Osteoblast (primary cell): ENCODE measurements around the gene MLEC. TPM values are rescaled to one million over a fixed set of nuclear protein-coding genes. Genes with fewer than 3 reads are reported as not detected.

Source experiments
- DNase-seq: peaks from one replicate; pipeline ENCODE4 v3.0.0; 2011; ENCODE audit warnings: low spot score, mixed read lengths; ENCODE audit not compliant: insufficient read length; ENCODE audit errors: missing footprints
- H2AFZ ChIP-seq: 2 replicates; pipeline ENCODE4 v1.6.0; 2011; ENCODE audit warnings: mild to moderate bottlenecking, low read length
- H3K27ac ChIP-seq: 2 replicates; pipeline ENCODE4 v1.5.1; 2011; ENCODE audit warnings: mild to moderate bottlenecking, low read depth, low read length, moderate library complexity
- H3K27me3 ChIP-seq: 2 replicates; pipeline ENCODE4 v1.6.0; 2012; ENCODE audit warnings: mild to moderate bottlenecking, control low read depth, inconsistent platforms, low read length, moderate library complexity; ENCODE audit not compliant: insufficient read depth
- H3K36me3 ChIP-seq: 2 replicates; pipeline ENCODE4 v1.5.1; 2011; ENCODE audit warnings: mild to moderate bottlenecking, low read length, control low read depth, moderate library complexity; ENCODE audit not compliant: insufficient read depth
- H3K4me1 ChIP-seq: 2 replicates; pipeline ENCODE4 v1.5.1; 2011; ENCODE audit warnings: mild to moderate bottlenecking, low read length, control low read depth, moderate library complexity; ENCODE audit not compliant: insufficient read depth
- H3K4me2 ChIP-seq: 2 replicates; pipeline ENCODE4 v1.6.0; 2011; ENCODE audit warnings: mild to moderate bottlenecking, low read length; ENCODE audit not compliant: insufficient read depth
- H3K4me3 ChIP-seq: fragments of 200-600 bp; sonication (generic); 3 replicates; pipeline ENCODE4 v1.5.1; 2012; ENCODE audit warnings: mild to moderate bottlenecking, low read length, inconsistent platforms; ENCODE audit not compliant: insufficient read depth
- H3K79me2 ChIP-seq: 2 replicates; pipeline ENCODE4 v1.6.0; 2012; ENCODE audit warnings: mild to moderate bottlenecking, low read length, control low read depth, inconsistent platforms; ENCODE audit not compliant: insufficient read depth
- H3K9me3 ChIP-seq: 2 replicates; pipeline ENCODE4 v1.5.1; 2011; ENCODE audit warnings: low read depth, low read length, control low read depth
- H4K20me1 ChIP-seq: 2 replicates; pipeline ENCODE4 v1.6.0; 2012; ENCODE audit warnings: mild to moderate bottlenecking, low read length, control low read depth; ENCODE audit not compliant: insufficient read depth
- CTCF ChIP-seq: IDR thresholded peaks from 2 replicates; pipeline ENCODE4 v1.5.1; 2011; ENCODE audit warnings: mild to moderate bottlenecking, low read depth, low read length, moderate library complexity; ENCODE audit errors: extremely low read depth
- total RNA-seq: library from RNA; depleted of rRNA; stranded (reverse); fragments of >200 nt; gene quantifications from 2 replicates; pipeline ENCODE4 v1.2.3, GENCODE V29; 2012

MLEC gene
- total RNA-seq, 1 donor = 89.8 TPM

- H3K36me3 ChIP-seq = peaks cover 49% of the 10 kb centered on the region
- no peak overlapping the region for H3K4me3 ChIP-seq
- no peaks in the 10 kb centered on the region for H3K9me3 ChIP-seq
- peaks cover 74% of the 10 kb centered on the region for H3K79me2 ChIP-seq
- peaks cover 10% of the 10 kb centered on the region for H3K4me1 ChIP-seq
- peaks cover 56% of the 10 kb centered on the region for H4K20me1 ChIP-seq
- no peaks in the 10 kb centered on the region for H3K27me3 ChIP-seq
- no peak overlapping the region for H2AFZ ChIP-seq
- no peak overlapping the region for H3K4me2 ChIP-seq
- TF ChIP-seq CTCF = no peak
- no peak for DNase-seq
- no peak overlapping the region for H3K27ac ChIP-seq
Observed at GRCh38 chr12:120693848-120694247, 6.9 kb downstream of the MLEC start.

GRCh38 chr12:120696626-120697025 is 9.7 kb downstream of the MLEC start:
- H3K36me3 ChIP-seq = peaks cover 71% of the 10 kb centered on the region
- no peak for TF ChIP-seq CTCF

GRCh38 chr12:120697344-120697743 is 10.4 kb downstream of the MLEC start:
- Histone ChIP-seq H4K20me1 (peaks cover 28% of the 10 kb centered on the region), H2AFZ (no peak overlapping the region), H3K4me3 (no peak overlapping the region), H3K9me3 (no peaks in the 10 kb centered on the region), H3K27me3 (no peaks in the 10 kb centered on the region), H3K4me1 (no peaks in the 10 kb centered on the region), H3K27ac (no peak overlapping the region), H3K79me2 (peaks cover 39% of the 10 kb centered on the region), H3K4me2 (no peak overlapping the region), H3K36me3 (peaks cover 77% of the 10 kb centered on the region)
- DNase-seq = no peak
- no peak for TF ChIP-seq CTCF

More at GRCh38 chr12:120696626-120697025, 9.7 kb downstream of the MLEC start:
- Histone ChIP-seq H2AFZ (no peak overlapping the region), H3K79me2 (peaks cover 47% of the 10 kb centered on the region), H3K27me3 (no peaks in the 10 kb centered on the region), H3K4me1 (no peaks in the 10 kb centered on the region), H3K4me2 (no peak overlapping the region), H3K27ac (no peak overlapping the region), H3K4me3 (no peak overlapping the region), H3K9me3 (no peaks in the 10 kb centered on the region), H4K20me1 (peaks cover 29% of the 10 kb centered on the region)
- DNase-seq = no peak

GRCh38 chr12:120698665-120699064 is 11.7 kb downstream of the MLEC start:
- no peak for DNase-seq
- peaks cover 81% of the 10 kb centered on the region for H3K36me3 ChIP-seq
- no peak for TF ChIP-seq CTCF

More at GRCh38 chr12:120698665-120699064, 11.7 kb downstream of the MLEC start:
- no peaks in the 10 kb centered on the region for H3K9me3 ChIP-seq
- H3K4me2 ChIP-seq = no peak overlapping the region
- H3K27me3 ChIP-seq = no peaks in the 10 kb centered on the region
- no peak overlapping the region for H3K27ac ChIP-seq
- no peak overlapping the region for H2AFZ ChIP-seq
- peaks cover 26% of the 10 kb centered on the region for H3K79me2 ChIP-seq
- H3K4me3 ChIP-seq = no peak overlapping the region
- peaks cover 17% of the 10 kb centered on the region for H4K20me1 ChIP-seq
- H3K4me1 ChIP-seq = no peaks in the 10 kb centered on the region
